GM12878 (cell line): Measurements from ENCODE around the gene PPP1R9B. TPM values are rescaled to one million over a fixed set of nuclear protein-coding genes. Genes with fewer than 3 reads are reported as not detected.

Source experiments
- ATAC-seq: fragments of 200-7000 bp; cut with Tn5 transposase; 3 replicates; pipeline ENCODE4 v1.9.1; 2020; ENCODE audit warnings: mild to moderate bottlenecking, moderate library complexity
- BruUV-seq: library from RNA; stranded (reverse); fragments of 400-500 nt; replicated peaks from 2 replicates; lab custom pipeline; 2021; lab: Mats Ljungman, UMichigan
- CTCF ChIA-PET: fragments of 300-600 bp; sonication (Branson Sonifier 250); formaldehyde crosslinking; extraction: SDS; loops from one replicate; lab custom pipeline; 2021; ENCODE audit warnings: inconsistent platforms; lab: Yijun Ruan, JAX
- POLR2A ChIA-PET: fragments of 350-600 bp; formaldehyde crosslinking; extraction: SDS; loops from one replicate; lab custom pipeline; 2021; ENCODE audit warnings: inconsistent platforms; lab: Charles Lee
- RAD21 ChIA-PET: fragments of 300-600 bp; sonication (Branson Sonifier 250); formaldehyde crosslinking; loops from one replicate; lab custom pipeline; 2023; ENCODE audit warnings: antibody characterized with exemption; ENCODE audit not compliant: unreplicated experiment; lab: Charles Lee
- SMC1A ChIA-PET: fragments of 300-600 bp; sonication (Branson Sonifier 250); formaldehyde crosslinking; loops from one replicate; lab custom pipeline; 2023; ENCODE audit not compliant: unreplicated experiment, uncharacterized antibody; lab: Charles Lee
- DNase-seq: peaks from one replicate; pipeline ENCODE4 v3.0.0-alpha.2; 2011; ENCODE audit warnings: low read depth, low spot score
- FAIRE-seq: peaks from 3 replicates; lab custom pipeline; 2011; peaks lifted over from hg19 to GRCh38; lab: Jason Lieb, UNC
- H2AFZ ChIP-seq: 2 replicates; pipeline ENCODE4 v1.6.0; 2011; ENCODE audit warnings: low read depth, low read length, control low read depth; ENCODE audit not compliant: control insufficient read depth
- H3K27ac ChIP-seq: 2 replicates; pipeline ENCODE4 v1.5.1; 2011; ENCODE audit warnings: control low read depth; ENCODE audit not compliant: control insufficient read depth, insufficient read depth
- H3K27me3 ChIP-seq, 2 experiments: replicated peaks in 1 of 2; 2 replicates each; pipeline versions ENCODE4 v1.6.0 to v1.6.1; 2011; ENCODE audit warnings: low read length in 1 of 2; ENCODE audit not compliant: control insufficient read depth in 2 of 2, insufficient read depth in 2 of 2
- H3K36me3 ChIP-seq, 2 experiments: 2 replicates each; pipeline ENCODE4 v1.5.1; 2011; ENCODE audit warnings: low read length in 1 of 2; ENCODE audit not compliant: control insufficient read depth in 2 of 2, insufficient read depth in 2 of 2
- H3K4me1 ChIP-seq: 2 replicates; pipeline ENCODE4 v1.6.1; 2011; ENCODE audit warnings: mild to moderate bottlenecking, low read length, moderate library complexity, mixed read lengths; ENCODE audit not compliant: control insufficient read depth, insufficient read depth
- H3K4me2 ChIP-seq: 2 replicates; pipeline ENCODE4 v1.6.0; 2011; ENCODE audit warnings: control low read depth; ENCODE audit not compliant: control insufficient read depth, insufficient read depth
- H3K4me3 ChIP-seq: fragments of 200-600 bp; sonication (generic); 2 replicates; pipeline ENCODE4 v1.5.1; 2016
- H3K79me2 ChIP-seq: 2 replicates; pipeline ENCODE4 v1.6.0; 2011; ENCODE audit warnings: low read length; ENCODE audit not compliant: control insufficient read depth, insufficient read depth
- H3K9ac ChIP-seq: 2 replicates; pipeline ENCODE4 v1.8.0; 2011; ENCODE audit warnings: low read length, control low read depth, mixed read lengths; ENCODE audit not compliant: control insufficient read depth, insufficient read depth
- H3K9me3 ChIP-seq: replicated peaks from 3 replicates; pipeline ENCODE4 v1.5.1; 2011; ENCODE audit warnings: mild to moderate bottlenecking, low read length; ENCODE audit not compliant: control insufficient read depth, insufficient read depth
- H4K20me1 ChIP-seq: 2 replicates; pipeline ENCODE4 v1.6.0; 2011; ENCODE audit not compliant: control insufficient read depth, insufficient read depth
- ASH2L ChIP-seq: fragments of 300-600, 200-600 bp; sonication (generic); IDR thresholded peaks from 2 replicates; pipeline ENCODE4 v1.6.1; 2017; ENCODE audit warnings: low read depth, mild to moderate bottlenecking, borderline replicate concordance
- ATF7 ChIP-seq: fragments of 450-650 bp; IDR thresholded peaks from 2 replicates; pipeline ENCODE4 v1.6.1; 2016; ENCODE audit warnings: low read depth, mild to moderate bottlenecking
- CHD4 ChIP-seq: fragments of 200-600 bp; sonication (generic); IDR thresholded peaks from 2 replicates; pipeline ENCODE4 v1.6.1; 2016; ENCODE audit warnings: mild to moderate bottlenecking
- EP300 ChIP-seq, 2 experiments: fragments of 150-350 bp in 1 of 2; IDR thresholded peaks; 2 replicates each; pipeline ENCODE4 v1.6.1; 2011 to 2012; ENCODE audit warnings: low read depth in 2 of 2, low read length in 2 of 2, borderline replicate concordance in 1 of 2, improper control_type of control experiment in 1 of 2, inconsistent platforms in 1 of 2; ENCODE audit not compliant: control insufficient read depth in 1 of 2
- ETV6 ChIP-seq, 2 experiments: fragments of 450-650 bp in 1 of 2; IDR thresholded peaks in 1 of 2; conservative IDR thresholded peaks in 1 of 2; 2 replicates each; pipeline ENCODE4 v1.6.1; 2014; ENCODE audit warnings: antibody characterized with exemption in 1 of 2, borderline replicate concordance in 1 of 2, low read depth in 1 of 2, mild to moderate bottlenecking in 1 of 2, moderate library complexity in 1 of 2
- GATAD2B ChIP-seq: fragments of 450-650 bp; conservative IDR thresholded peaks from 2 replicates; pipeline ENCODE4 v1.6.1; 2017; ENCODE audit warnings: low read depth, mild to moderate bottlenecking, moderate library complexity
- IRF4 ChIP-seq: IDR thresholded peaks from 2 replicates; pipeline ENCODE4 v1.6.1; 2011; ENCODE audit warnings: low read depth, low read length
- MYB ChIP-seq: fragments of 150-350 bp; IDR thresholded peaks from 2 replicates; pipeline ENCODE4 v1.6.1; 2014; ENCODE audit warnings: mild to moderate bottlenecking, low read depth, low read length, borderline replicate concordance
- NR2C2 ChIP-seq: IDR thresholded peaks from 2 replicates; pipeline ENCODE4 v1.6.1; 2011; ENCODE audit warnings: borderline replicate concordance, low read depth; ENCODE audit not compliant: control insufficient read depth, insufficient read length
- PML ChIP-seq: IDR thresholded peaks from 2 replicates; pipeline ENCODE4 v1.6.1; 2012; ENCODE audit warnings: low read length, inconsistent platforms
- POLR2A ChIP-seq: IDR thresholded peaks from 2 replicates; pipeline ENCODE4 v1.6.1; 2011; ENCODE audit warnings: low read depth, mild to moderate bottlenecking, low read length
- SRF ChIP-seq, 2 experiments: IDR thresholded peaks; 2 replicates each; pipeline ENCODE4 v1.6.1; 2011; ENCODE audit warnings: low read depth in 2 of 2, low read length in 2 of 2, mild to moderate bottlenecking in 1 of 2, moderate library complexity in 1 of 2
- ZSCAN29 ChIP-seq: fragments of 450-650 bp; IDR thresholded peaks from 2 replicates; pipeline ENCODE4 v1.6.1; 2017; ENCODE audit warnings: mild to moderate bottlenecking, moderate library complexity
- WGBS: methylation state at CpG from one replicate; pipeline ENCODE4 v1.1.6; 2016; ENCODE audit warnings: low lambda C conversion rate; ENCODE audit not compliant: insufficient replicate concordance, insufficient coverage; ENCODE audit errors: missing lambda C conversion rate; 5-methylcytosine and 5-hydroxymethylcytosine counted together
- in situ Hi-C: fragments of 300-500 bp; cut with MboI; formaldehyde crosslinking; loops from 9 replicates; pipeline ENCODE4 v1.14.3; 2018; ENCODE audit warnings: mixed read lengths
- intact Hi-C: fragments of 100-400 bp; cut with micrococcal nuclease; formaldehyde crosslinking; loops from one replicate; pipeline ENCODE4 v1.14.2; 2022; ENCODE audit not compliant: unreplicated experiment
- polyA plus RNA-seq, 11 experiments: library from polyadenylated mRNA; depleted of rRNA in 4 of 11; unstranded in 6 of 11; stranded (reverse) in 5 of 11; fragments of >200 nt; fragmentation: Nextera tagmentation in 4 of 11; fragmentation: Illumina TruSeq in 1 of 11; extraction: Ambion mirVana in 4 of 11; extraction: Trizol in 1 of 11; gene quantifications; 1 replicate in 1 of 11; 2 replicates in 10 of 11; pipeline versions ENCODE4 v1.2.1 to v1.2.3, GENCODE V29; 2011 to 2016; ENCODE audit warnings: inconsistent platforms in 2 of 11, missing spikeins in 2 of 11, low read depth in 1 of 11
- total RNA-seq, 4 experiments: library from RNA; depleted of rRNA in 3 of 4; stranded (reverse); fragments of >200 nt in 3 of 4; fragmentation: Illumina TruSeq in 1 of 4; extraction: Trizol in 1 of 4; gene quantifications; 2 replicates each; pipeline versions ENCODE4 v1.2.1 to v1.2.3, GENCODE V29; 2013 to 2021
- TF ChIP-seq, protein P1 (sequence below): fragments of 450-650 bp; IDR thresholded peaks from 2 replicates; pipeline ENCODE4 v1.6.1; 2017; ENCODE audit warnings: borderline replicate concordance
- TF ChIP-seq, protein P2 (sequence below): fragments of 450-650 bp; IDR thresholded peaks from 2 replicates; pipeline ENCODE4 v1.6.1; 2016; ENCODE audit warnings: mild to moderate bottlenecking
- TF ChIP-seq, protein P3 (sequence below): IDR thresholded peaks from 2 replicates; pipeline ENCODE4 v1.6.1; 2012; ENCODE audit warnings: low read depth, low read length, improper control_type of control experiment

PPP1R9B gene
- total and polyA plus RNA-seq, 10 of the 15 experiments (the other 5 are each of a cell fraction or from before 2014, with no cell fraction given): 0.20 to 107 (median 37.5) TPM

DNA sequence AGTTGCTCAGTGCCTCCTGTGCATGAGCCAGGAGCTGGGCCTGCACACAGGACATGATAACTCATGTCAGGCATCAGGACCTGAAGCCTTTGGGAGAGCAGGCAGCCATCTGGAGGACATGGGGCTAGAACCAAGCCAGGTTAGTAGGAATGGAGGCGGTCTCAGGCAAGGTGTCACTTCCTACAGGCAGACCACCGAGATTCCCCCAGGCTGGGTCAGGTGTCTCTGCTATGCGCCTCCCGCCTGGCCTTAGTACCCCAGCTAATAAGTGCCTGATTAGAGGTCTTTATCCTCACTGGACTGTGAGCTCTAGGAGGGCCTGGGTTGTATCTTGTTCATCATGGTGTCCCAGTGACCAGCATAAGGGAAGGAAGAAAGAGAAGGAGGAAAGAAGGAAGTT is 36.1 kb downstream of the PPP1R9B start:
- ChIA-PET POLR2A (interaction anchor here (1.5 kb wide), 1 partner anchor 38 kb away, joined by 4 read pairs; no protein-coding TSS in a partner anchor), CTCF (interaction anchor here (0.8 to 3.1 kb wide), 35 partner anchors 9 to 283 kb away, joined by 3 to 38 read pairs (median 5); partner anchors contain the start of genes LRRC59, SGCA and TMEM92), RAD21 (interaction anchor here (0.8 to 2.1 kb wide), 7 partner anchors 16 to 180 kb away, joined by 3 to 19 read pairs (median 3); partner anchors contain the start of gene SAMD14), SMC1A (interaction anchor here (0.7 to 2.3 kb wide), 8 partner anchors 20 to 83 kb away, joined by 3 to 12 read pairs (median 6); no protein-coding TSS in a partner anchor)
- no peak for TF ChIP-seq POLR2A
- no peak for TF ChIP-seq ASH2L
- TF ChIP-seq, protein P1, sequence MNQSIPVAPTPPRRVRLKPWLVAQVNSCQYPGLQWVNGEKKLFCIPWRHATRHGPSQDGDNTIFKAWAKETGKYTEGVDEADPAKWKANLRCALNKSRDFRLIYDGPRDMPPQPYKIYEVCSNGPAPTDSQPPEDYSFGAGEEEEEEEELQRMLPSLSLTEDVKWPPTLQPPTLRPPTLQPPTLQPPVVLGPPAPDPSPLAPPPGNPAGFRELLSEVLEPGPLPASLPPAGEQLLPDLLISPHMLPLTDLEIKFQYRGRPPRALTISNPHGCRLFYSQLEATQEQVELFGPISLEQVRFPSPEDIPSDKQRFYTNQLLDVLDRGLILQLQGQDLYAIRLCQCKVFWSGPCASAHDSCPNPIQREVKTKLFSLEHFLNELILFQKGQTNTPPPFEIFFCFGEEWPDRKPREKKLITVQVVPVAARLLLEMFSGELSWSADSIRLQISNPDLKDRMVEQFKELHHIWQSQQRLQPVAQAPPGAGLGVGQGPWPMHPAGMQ: no peak
- TF ChIP-seq MYB: no peak
- TF ChIP-seq IRF4: no peak
- no peak for TF ChIP-seq NR2C2
- no peak for TF ChIP-seq GATAD2B
- no peak for TF ChIP-seq ZSCAN29
- TF ChIP-seq SRF (IDR thresholded peaks at IDR 0.05; ENCODE audit: low read depth in 2 of 2, low read length in 2 of 2): no peak
- TF ChIP-seq PML: no peak
- TF ChIP-seq, protein P2, sequence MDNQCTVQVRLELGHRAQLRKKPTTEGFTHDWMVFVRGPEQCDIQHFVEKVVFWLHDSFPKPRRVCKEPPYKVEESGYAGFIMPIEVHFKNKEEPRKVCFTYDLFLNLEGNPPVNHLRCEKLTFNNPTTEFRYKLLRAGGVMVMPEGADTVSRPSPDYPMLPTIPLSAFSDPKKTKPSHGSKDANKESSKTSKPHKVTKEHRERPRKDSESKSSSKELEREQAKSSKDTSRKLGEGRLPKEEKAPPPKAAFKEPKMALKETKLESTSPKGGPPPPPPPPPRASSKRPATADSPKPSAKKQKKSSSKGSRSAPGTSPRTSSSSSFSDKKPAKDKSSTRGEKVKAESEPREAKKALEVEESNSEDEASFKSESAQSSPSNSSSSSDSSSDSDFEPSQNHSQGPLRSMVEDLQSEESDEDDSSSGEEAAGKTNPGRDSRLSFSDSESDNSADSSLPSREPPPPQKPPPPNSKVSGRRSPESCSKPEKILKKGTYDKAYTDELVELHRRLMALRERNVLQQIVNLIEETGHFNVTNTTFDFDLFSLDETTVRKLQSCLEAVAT: no peak
- TF ChIP-seq EP300 (IDR thresholded peaks at IDR 0.05; ENCODE audit: borderline replicate concordance in 1 of 2, control insufficient read depth in 1 of 2, low read depth in 2 of 2, low read length in 2 of 2): no peak
- no peak for TF ChIP-seq CHD4
- TF ChIP-seq, protein P3, sequence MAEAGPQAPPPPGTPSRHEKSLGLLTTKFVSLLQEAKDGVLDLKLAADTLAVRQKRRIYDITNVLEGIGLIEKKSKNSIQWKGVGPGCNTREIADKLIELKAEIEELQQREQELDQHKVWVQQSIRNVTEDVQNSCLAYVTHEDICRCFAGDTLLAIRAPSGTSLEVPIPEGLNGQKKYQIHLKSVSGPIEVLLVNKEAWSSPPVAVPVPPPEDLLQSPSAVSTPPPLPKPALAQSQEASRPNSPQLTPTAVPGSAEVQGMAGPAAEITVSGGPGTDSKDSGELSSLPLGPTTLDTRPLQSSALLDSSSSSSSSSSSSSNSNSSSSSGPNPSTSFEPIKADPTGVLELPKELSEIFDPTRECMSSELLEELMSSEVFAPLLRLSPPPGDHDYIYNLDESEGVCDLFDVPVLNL: no peak
- TF ChIP-seq ATF7: no peak
- TF ChIP-seq ETV6 (conservative IDR thresholded peaks at IDR 0.05 in 1 of 2, IDR thresholded peaks at IDR 0.05 in 1 of 2; ENCODE audit: borderline replicate concordance in 1 of 2, low read depth in 1 of 2): no peak
- 50% methylated on average over 4 of the region's 4 CpGs for whole genome bisulfite sequencing
- no peak overlapping the region for H3K27ac ChIP-seq
- no peaks in the 10 kb centered on the region for H3K4me1 ChIP-seq
- peaks cover 6% of the 10 kb centered on the region in 2 experiments; a peak in 3 of 4 replicates for H3K27me3 ChIP-seq
- FAIRE-seq: no peak
- no peak for DNase-seq
- H3K79me2 ChIP-seq: no peaks in the 10 kb centered on the region
- H3K36me3 ChIP-seq: no peaks in the 10 kb centered on the region
- H3K9me3 ChIP-seq: no peaks in the 10 kb centered on the region
- H3K4me3 ChIP-seq: no peak overlapping the region
- H3K4me2 ChIP-seq: no peak overlapping the region
- intact Hi-C loops: no loop called here
- in situ Hi-C loops: no loop called here
- no peak overlapping the region for H3K9ac ChIP-seq
- H2AFZ ChIP-seq: no peak overlapping the region
- no TSS peak for BruUV-seq
- no peak for ATAC-seq
- H4K20me1 ChIP-seq: no peaks in the 10 kb centered on the region
